ENCODE data around the gene PIP5KL1.

PIP5KL1 gene

GRCh38 chr9:127949827-127950512 is 19.4 kb upstream of the PIP5KL1 start:
- DNase-seq (ENCODE audit: low spot score), result no peak

GRCh38 chr9:127947841-127948710 is 17.5 kb upstream of the PIP5KL1 start:
- DNase-seq (ENCODE audit: low spot score), result no peak

- DNase-seq (ENCODE audit: low spot score), result no peak
Measured at GRCh38 chr9:127946728-127947127, 16.2 kb upstream of the PIP5KL1 start.

DNA sequence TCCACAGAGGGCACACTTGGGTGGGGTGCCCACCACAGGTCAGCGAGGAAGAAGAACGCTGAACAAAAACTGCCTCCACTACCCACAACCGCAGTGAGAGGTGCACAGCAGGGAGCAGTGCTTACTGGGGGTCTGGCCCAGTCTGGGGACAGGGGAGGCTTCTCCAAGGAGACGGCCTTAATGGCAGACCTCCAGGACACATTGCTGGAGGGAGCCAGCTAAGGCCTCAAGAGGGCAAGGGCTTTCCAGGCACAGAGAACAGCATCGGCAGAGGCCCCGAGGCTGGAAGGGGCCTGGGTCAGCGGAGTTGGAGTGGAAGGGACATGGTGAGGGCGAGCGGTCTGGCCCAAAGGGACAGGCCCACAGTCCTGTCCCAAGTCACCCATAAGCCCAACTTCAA is 15.4 kb upstream of the PIP5KL1 start:
- no peak for DNase-seq (ENCODE audit: low spot score)

DNA sequence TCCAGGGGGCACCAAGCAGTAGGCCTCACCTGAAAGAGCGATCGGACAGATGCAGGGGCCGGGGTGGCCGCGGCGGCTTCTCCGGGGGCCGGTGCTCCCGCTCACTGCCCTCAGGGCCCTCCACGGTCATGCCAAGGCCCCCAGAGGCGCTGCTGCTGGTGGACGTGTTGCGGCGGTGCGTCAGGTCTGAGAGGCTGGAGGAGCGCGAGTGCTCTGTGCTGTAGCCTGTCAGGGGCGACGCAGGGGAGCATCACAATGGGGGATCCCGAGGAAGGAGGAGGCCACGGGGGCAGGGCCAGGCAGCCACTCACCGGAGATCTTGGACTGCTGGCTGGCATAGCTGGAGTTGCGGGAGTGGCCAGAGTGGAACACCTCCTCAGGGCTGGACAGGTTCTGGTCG is 14.8 kb upstream of the PIP5KL1 start:
- no peak for DNase-seq (ENCODE audit: low spot score)

- DNase-seq (ENCODE audit: low spot score), result no peak
Measured at GRCh38 chr9:127944586-127945218, 14.1 kb upstream of the PIP5KL1 start.

DNA sequence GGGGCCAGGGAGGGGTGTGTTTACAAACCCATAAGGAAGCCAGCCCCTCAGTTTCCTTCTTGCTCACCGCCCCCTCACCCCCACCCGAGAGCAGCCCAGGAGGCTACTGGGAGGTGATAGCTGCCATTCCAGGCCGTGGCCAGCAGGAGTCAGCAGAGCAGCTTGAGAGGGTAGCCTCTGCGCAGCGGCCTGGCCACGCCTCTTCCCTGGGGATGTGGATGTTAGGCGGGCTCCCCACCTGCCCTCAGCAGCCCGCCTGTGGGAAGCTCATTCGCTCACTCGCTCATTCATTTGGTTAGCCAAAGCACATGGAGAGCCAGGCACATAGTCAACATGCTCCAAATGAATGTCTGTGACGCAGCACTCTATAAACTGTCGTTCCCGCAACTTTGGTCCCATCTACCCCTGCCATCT is 13.2 kb upstream of the PIP5KL1 start:
- DNase-seq (ENCODE audit: low spot score), result peak; percentile 90

DNA sequence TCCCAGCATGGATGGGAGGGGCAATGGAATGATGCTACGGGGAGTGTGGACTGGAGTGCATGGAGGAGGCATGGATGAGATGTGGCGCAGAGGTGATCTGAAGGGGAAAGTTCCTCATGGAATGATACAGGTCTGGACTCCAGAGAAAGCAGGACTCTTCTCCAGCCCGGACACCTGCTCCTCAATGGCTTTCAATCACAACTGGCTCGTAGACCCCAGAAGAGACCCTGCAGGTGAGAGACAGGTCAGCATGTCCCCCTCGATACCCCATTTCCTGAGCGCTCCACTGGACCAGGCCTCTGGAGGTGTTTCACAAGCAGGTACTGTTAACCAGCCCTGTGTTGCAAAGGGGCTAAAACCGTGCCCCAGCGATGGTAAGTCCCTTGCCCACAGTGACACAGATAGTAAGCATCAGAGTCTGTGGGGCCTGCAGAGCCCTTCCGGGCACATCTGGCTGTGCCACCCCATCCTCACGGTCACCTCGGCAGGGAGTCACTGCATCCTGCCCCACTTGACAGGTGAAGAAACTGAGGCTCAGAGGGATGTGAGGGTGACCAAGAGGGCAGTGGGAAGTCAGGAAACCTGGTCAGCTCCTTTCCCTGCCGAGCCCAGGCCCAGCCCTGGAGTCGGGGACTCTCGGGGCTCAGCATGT is 12.6 kb upstream of the PIP5KL1 start:
- DNase-seq (ENCODE audit: low spot score), result no peak

GRCh38 chr9:127942216-127943010 is 11.8 kb upstream of the PIP5KL1 start:
- DNase-seq (ENCODE audit: low spot score), result peak; percentile 81

GRCh38 chr9:127941961-127942215 is 11.3 kb upstream of the PIP5KL1 start:
- no peak for DNase-seq (ENCODE audit: low spot score)

GRCh38 chr9:127941062-127941960 is 10.7 kb upstream of the PIP5KL1 start:
- DNase-seq (ENCODE audit: low spot score), result no peak

GRCh38 chr9:127940593-127940992 is 10.0 kb upstream of the PIP5KL1 start:
- no peak for DNase-seq (ENCODE audit: low spot score)

GRCh38 chr9:127938298-127938690 is 7.7 kb upstream of the PIP5KL1 start:
- DNase-seq (ENCODE audit: low spot score), result no peak

- DNase-seq (ENCODE audit: low spot score), result peak; percentile 93
Measured at GRCh38 chr9:127937388-127938297, 7.1 kb upstream of the PIP5KL1 start, which contains the start of gene DPM2. Gene DPM2, minus strand, starts transcription at chr9:127937854. Its CDS starts 34 bp downstream, at chr9:127937820.

DNA sequence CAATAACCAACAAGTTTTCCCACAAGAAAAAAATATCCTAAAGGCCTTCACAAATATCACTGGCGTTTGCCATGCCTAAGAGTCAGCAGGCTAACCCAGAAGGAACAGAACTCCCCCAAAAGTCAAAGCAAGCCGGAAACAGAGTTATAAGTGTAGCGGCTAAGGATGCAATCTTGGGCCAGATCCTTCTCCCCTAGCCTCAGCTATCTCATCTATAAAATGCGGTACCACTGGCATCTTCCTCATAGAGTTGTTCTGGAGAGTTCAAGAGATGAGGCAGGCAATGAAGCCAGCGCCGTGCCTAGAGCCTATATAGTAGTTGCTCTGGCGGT is 6.4 kb upstream of the PIP5KL1 start:
- DNase-seq (ENCODE audit: low spot score), result no peak

DNA sequence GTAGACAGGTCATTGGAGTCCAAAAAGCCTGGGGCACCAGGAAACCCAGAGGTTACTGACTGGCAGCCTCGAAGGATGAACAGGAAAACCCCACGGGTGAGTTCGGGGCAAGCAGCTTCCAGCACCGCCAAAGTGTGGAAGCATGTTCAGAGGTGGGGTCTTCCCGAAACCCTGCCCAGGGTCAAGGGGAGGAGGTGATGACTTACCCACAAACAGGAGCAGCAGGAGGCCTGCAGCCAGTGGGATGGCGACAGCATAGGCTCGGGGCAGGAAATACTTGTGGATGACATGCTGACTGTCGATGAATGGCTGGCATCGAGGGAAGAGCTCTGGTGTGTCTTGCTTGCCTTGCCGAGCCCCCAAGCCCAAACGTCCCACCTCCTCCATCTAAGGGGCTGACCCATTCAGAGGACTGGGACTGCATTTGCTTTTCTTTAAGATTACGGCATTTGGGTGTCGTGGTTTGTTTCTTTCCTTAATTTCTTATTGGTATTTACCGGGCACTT is 5.8 kb upstream of the PIP5KL1 start:
- no peak for DNase-seq (ENCODE audit: low spot score)

DNA sequence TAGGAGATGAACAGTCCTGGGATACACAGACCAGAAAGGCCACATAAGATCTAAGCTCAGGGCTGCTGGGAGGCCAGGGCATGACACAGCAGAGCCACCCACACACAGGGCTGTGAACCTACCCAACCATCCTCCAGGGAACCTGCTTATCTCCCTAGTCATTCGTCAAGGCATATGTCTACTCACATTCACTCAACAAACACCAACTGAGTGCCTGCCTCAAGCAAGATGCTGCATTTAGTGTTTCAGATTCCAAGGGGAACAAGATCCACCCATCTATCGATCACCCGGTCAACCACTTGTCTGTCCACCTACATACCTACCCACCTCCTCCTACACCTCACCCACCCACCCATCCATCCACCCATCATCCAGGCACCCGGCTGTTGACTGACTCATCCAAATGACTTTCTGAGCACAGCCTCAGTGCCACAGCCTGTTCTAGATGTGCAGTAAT is 5.2 kb upstream of the PIP5KL1 start:
- DNase-seq (ENCODE audit: low spot score), result no peak

GRCh38 chr9:127934986-127935385 is 4.4 kb upstream of the PIP5KL1 start:
- DNase-seq (ENCODE audit: low spot score), result no peak

GRCh38 chr9:127934248-127934647 is 3.7 kb upstream of the PIP5KL1 start:
- no peak for DNase-seq (ENCODE audit: low spot score)

Measured in GM03348 (cell line).